HG02588 (cell line): ENCODE measurements around the gene KLF1.
"Not testable (repeated sequence)": the region's sequence is repeated elsewhere in the genome, so short reads cannot be mapped to it uniquely, and the experiment has no call there.

Source experiments
- ATAC-seq: cut with Tn5 transposase; IDR thresholded peaks from one replicate; pipeline ENCODE4 v1.9.1; 2021; ENCODE audit warnings: mild to moderate bottlenecking, moderate library complexity; ENCODE audit not compliant: unreplicated experiment

The KLF1 gene

GRCh38 chr19:12868540-12869112 lies 18.4 kb downstream of the KLF1 start:
- no peak for ATAC-seq

GRCh38 chr19:12867120-12868099 lies 19.6 kb downstream of the KLF1 start:
- peak; percentile 69 for ATAC-seq

GRCh38 chr19:12866416-12867119 lies 20.4 kb downstream of the KLF1 start:
- ATAC-seq: no peak

DNA sequence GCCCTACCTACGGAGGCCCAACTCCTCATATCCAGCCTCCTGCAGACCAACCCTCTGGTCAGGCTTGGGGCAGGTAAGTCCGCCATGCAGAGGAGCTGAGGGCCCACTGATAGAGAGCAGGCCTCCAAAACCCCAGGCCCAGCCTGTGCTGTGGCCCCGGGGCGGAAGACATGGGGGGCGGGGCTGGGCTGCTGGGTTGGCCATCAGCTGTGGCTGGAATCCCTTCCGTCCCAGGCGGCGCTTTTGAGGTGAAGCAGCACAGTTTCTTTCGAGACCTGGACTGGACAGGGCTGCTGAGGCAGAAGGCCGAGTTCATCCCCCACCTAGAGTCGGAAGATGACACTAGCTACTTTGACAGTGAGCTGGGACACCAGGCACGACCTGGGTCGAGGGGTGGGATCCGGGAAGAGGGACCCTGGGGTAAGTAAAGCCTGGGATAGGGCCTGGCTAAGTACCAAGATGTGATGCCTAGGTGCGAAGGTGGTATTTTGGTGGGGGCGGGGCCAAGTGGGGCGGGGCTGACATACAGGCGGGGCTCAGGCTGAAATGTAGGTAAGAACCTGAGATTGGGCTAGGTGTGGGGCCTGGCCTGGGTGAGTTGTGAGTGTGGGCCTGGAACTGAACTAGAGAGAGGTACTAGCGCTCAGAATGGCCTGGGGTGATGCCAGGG lies 21.1 kb downstream of the KLF1 start:
- ATAC-seq: no peak

GRCh38 chr19:12864721-12865715 lies 22.0 kb downstream of the KLF1 start:
- no peak for ATAC-seq

DNA sequence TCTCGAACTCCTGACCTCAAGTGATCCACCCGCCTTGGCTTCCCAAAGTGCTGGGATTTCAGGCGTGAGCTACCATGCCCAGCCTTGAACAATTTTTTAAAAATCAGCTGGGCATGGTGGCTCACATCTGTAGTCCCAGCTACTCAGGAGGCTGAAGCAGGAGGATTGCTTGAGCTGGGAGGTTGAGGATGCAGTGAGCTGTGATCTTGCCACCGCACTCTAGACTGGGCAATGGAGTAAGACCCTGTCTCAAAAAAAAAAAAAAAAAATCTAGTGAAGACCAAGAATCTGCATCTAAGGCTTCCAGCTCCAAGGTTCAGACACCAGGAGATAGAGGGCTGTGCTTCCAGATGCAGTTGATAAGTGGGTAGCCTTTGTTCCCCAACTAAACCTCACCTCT lies 22.9 kb downstream of the KLF1 start:
- no peak for ATAC-seq

GRCh38 chr19:12859546-12859945 lies 27.5 kb downstream of the KLF1 start:
- ATAC-seq: no peak

GRCh38 chr19:12858041-12858928 lies 28.7 kb downstream of the KLF1 start:
- ATAC-seq: no peak

DNA sequence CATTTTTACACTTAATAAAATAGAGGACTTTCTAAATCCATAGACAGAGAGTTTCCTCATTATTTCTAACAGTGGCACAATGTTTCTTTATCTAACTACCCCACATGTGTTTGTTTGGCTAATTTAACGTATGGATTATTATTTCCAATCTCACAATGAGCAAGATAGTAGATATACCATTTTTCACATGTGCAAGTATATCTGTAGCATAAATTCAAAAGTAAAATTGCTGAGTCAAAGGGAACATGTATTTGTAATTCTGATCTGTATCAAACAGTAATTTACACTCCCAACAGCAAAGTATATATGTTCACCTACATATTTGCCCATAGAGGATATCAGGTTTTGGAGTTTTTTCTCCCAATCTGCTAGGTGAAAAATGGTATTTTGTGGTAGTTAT lies 30.3 kb downstream of the KLF1 start:
- ATAC-seq: no peak

GRCh38 chr19:12847159-12848139 lies 39.6 kb downstream of the KLF1 start:
- peak; percentile 63 for ATAC-seq

GRCh38 chr19:12846613-12847012 lies 40.4 kb downstream of the KLF1 start:
- ATAC-seq: not testable (repeated sequence)

GRCh38 chr19:12843999-12844732 lies 42.8 kb downstream of the KLF1 start:
- no peak for ATAC-seq

GRCh38 chr19:12843328-12843727 lies 43.7 kb downstream of the KLF1 start:
- ATAC-seq: no peak

DNA sequence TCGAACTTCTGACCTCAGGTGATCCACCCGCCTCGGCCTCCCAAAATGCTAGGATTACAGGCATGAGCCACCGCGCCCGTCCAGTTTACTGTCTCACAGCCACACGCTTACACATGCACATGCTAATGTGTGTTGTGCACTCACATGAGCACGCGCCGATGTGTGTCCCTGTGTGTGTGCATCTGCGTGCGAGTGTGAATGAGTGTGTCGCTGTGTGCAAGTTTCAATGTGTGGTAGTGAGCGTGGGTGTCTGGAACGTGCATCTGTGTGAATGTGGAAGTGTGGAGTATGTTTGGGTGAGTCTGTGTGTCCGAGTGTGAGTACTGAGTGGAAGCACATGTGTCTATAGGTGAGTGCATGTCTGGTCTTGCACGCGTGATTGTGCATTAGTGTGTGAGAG lies 44.5 kb downstream of the KLF1 start:
- ATAC-seq: no peak

- ATAC-seq: no peak
Observed at GRCh38 chr19:12841094-12841493, 45.9 kb downstream of the KLF1 start.

GRCh38 chr19:12840091-12841079 lies 46.6 kb downstream of the KLF1 start:
- ATAC-seq: no peak
